Thyroid gland (tissue), 4 donors: ENCODE results near the gene UNCX. TPM values are rescaled to one million over a fixed set of nuclear protein-coding genes. Genes with fewer than 3 reads are reported as not detected.
"Not testable (repeated sequence)": the region's sequence is repeated elsewhere in the genome, so short reads cannot be mapped to it uniquely, and the experiment has no call there.

Experiments used
- DNase-seq, 2 donors: peaks; one replicate each; pipeline ENCODE4 v3.0.0-alpha.2; 2019
- H3K27ac ChIP-seq, 3 donors: fragments of 200-600 bp; sonication (generic); 1 replicate in 2 of 3; 2 replicates in 1 of 3; pipeline ENCODE4 v1.5.1; 2016 to 2019; ENCODE audit warnings: mild to moderate bottlenecking in 1 of 3, moderate library complexity in 1 of 3
- H3K27me3 ChIP-seq: fragments of 200-600 bp; sonication (generic); one replicate; pipeline ENCODE4 v1.5.1; 2019
- H3K36me3 ChIP-seq, 2 donors: fragments of 200-600 bp; sonication (generic); one replicate each; pipeline ENCODE4 v1.5.1; 2016 to 2019
- H3K4me1 ChIP-seq, 2 donors: fragments of 200-600 bp; sonication (generic); one replicate each; pipeline ENCODE4 v1.5.1; 2017 to 2019
- H3K4me3 ChIP-seq, 3 donors: fragments of 200-600 bp; sonication (generic); replicated peaks in 1 of 3; 1 replicate in 2 of 3; 2 replicates in 1 of 3; pipeline ENCODE4 v1.5.1; 2016; ENCODE audit warnings: mild to moderate bottlenecking in 1 of 3
- H3K9me3 ChIP-seq: fragments of 200-600 bp; sonication (generic); one replicate; pipeline ENCODE4 v1.5.1; 2017
- CTCF ChIP-seq, 6 experiments: fragments of 200-600 bp in 3 of 6; fragments of 450-650 bp in 3 of 6; sonication (generic) in 3 of 6; IDR thresholded peaks; one replicate each; pipeline ENCODE4 v1.5.1; 2016 to 2019; ENCODE audit warnings: antibody characterized with exemption in 6 of 6, mild to moderate bottlenecking in 2 of 6, inconsistent platforms in 1 of 6, moderate library complexity in 1 of 6
- POLR2A ChIP-seq, 2 donors: fragments of 450-650 bp; IDR thresholded peaks; one replicate each; pipeline ENCODE4 v1.6.1; 2017; ENCODE audit warnings: antibody characterized with exemption in 2 of 2, mild to moderate bottlenecking in 2 of 2, moderate library complexity in 1 of 2
- WGBS, 2 donors: methylation state at CpG; one replicate each; pipeline ENCODE4 v1.1.5; 2017; 5-methylcytosine and 5-hydroxymethylcytosine counted together
- intact Hi-C: fragments of 100-400 bp; cut with DNase I; formaldehyde crosslinking; loops from one replicate; pipeline ENCODE4 v1.15.1; 2023
- total RNA-seq, 4 donors: library from RNA; depleted of rRNA; stranded (reverse); fragments of >200 nt; gene quantifications; one replicate each; pipeline ENCODE4 v1.2.3, GENCODE V29; 2016

UNCX gene
- total RNA-seq, 4 donors from 2014 or later: not detected

DNA sequence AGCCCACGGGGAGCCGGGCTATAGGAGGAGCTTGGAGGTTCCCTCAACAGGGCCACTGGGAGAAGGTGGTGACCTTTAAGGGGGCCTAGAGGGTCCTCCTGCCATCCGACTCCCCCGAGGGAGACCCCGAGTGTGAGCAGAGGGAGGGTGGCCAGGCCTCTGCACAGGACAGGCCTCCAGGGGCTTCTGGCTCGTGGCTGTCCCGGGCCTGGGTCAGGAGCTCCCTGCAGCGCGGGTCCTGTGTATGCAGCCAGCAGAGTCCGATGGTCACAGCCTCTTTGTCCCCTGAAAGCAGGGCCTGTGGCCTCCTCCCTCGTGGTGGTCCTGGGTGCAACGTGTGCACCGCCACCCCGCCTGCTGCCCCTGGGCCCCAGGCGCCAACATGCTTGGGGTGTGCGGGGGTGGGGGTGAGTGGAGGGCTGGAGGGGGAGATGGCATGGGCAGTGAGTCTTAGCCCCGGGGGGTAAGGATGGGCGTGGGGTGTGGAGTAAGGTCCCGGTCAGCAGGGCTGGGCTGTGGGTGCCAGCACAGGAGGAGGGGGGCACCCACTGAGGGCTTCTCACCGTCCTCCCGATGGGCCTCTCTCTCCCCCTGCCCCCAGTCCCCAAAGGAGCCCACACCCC lies 27.1 kb downstream of the UNCX start:
- WGBS, 2 donors: 54 to 62% methylated on average over 3 to 16 of the region's 21 CpGs
- intact Hi-C loops: no loop called here

DNA sequence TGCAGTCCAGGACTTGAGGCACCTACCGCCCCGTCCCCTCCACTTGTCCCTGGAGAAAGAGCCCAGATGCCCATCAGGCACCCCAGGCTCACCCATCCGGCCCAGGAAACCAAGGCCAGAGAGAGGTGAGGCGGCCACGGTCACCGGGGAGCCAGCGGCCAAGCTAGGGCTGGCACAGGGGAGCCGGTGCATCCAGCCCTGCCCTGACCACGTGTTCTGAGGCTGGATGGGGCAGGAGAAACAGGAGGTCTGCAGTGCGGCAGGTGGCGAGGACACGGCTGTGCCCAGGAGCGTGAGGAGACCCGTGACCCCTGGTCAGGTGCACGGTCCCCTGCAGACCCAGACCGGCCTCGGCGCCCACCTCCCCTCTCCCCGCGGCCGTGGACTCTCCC lies 27.6 kb downstream of the UNCX start:
- 47 to 53% methylated on average over 18 to 19 of the region's 21 CpGs for WGBS, 2 donors
- DNase-seq: no peak
- no peaks in the 10 kb centered on the region for H3K27me3 ChIP-seq

More for the DNA sequence above, 27.1 kb downstream of the UNCX start:
- DNase-seq: no peak
- TF ChIP-seq POLR2A (IDR thresholded peaks at IDR 0.05) (no peak), CTCF (IDR thresholded peaks at IDR 0.05) (no peak)
- no peaks in the 10 kb centered on the region for H3K27me3 ChIP-seq
- H3K4me1 ChIP-seq: no peaks in the 10 kb centered on the region
- H3K36me3 ChIP-seq: no peaks in the 10 kb centered on the region
- no peak overlapping the region for H3K27ac ChIP-seq
- no peaks in the 10 kb centered on the region for H3K9me3 ChIP-seq
- no peak overlapping the region for H3K4me3 ChIP-seq

DNA sequence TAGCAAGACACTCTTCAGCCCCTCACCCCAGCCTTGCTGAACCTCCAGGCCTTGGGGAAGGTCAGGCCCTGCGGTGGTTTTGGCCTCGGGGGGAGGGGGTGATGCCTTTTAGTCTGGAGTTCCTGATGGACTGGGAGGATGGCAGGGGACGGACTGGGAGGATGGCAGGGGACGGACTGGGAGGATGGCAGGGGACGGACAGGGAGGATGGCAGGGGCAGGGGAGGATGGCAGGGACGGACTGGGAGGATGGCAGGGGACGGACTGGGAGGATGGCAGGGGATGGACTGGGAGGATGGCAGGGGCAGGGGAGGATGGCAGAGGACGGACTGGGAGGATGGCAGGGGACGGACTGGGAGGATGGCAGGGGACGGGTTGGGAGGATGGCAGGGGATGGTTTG lies 28.4 kb downstream of the UNCX start:
- H3K36me3 ChIP-seq, H3K4me1 ChIP-seq, DNase-seq, H3K27ac ChIP-seq, H3K9me3 ChIP-seq, intact Hi-C loops, H3K4me3 ChIP-seq, H3K27me3 ChIP-seq: not testable (repeated sequence)
- WGBS, 2 donors: 68% methylated on average over 10 of the region's 10 CpGs

More for the DNA sequence above, 27.6 kb downstream of the UNCX start:
- Histone ChIP-seq H3K9me3 (no peaks in the 10 kb centered on the region), H3K4me1 (no peaks in the 10 kb centered on the region), H3K36me3 (no peaks in the 10 kb centered on the region), H3K4me3 (no peak overlapping the region), H3K27ac (no peak overlapping the region)
- intact Hi-C loops: no loop called here
- TF ChIP-seq POLR2A (IDR thresholded peaks at IDR 0.05) (no peak), CTCF (IDR thresholded peaks at IDR 0.05) (no peak)

GRCh38 chr7:1262441-1262840 lies 29.8 kb downstream of the UNCX start:
- Histone ChIP-seq H3K36me3 (no peaks in the 10 kb centered on the region), H3K4me1 (no peaks in the 10 kb centered on the region), H3K9me3 (no peaks in the 10 kb centered on the region), H3K4me3 (no peak overlapping the region), H3K27me3 (no peaks in the 10 kb centered on the region), H3K27ac (no peak overlapping the region)
- intact Hi-C loops: no loop called here
- DNase-seq: no peak
- WGBS, 2 donors: 74 to 76% methylated on average over 10 to 13 of the region's 13 CpGs
- TF ChIP-seq CTCF (IDR thresholded peaks at IDR 0.05): no peak
- TF ChIP-seq POLR2A (IDR thresholded peaks at IDR 0.05): no peak

- Histone ChIP-seq H3K27ac (no peak overlapping the region), H3K27me3 (no peaks in the 10 kb centered on the region), H3K4me1 (no peaks in the 10 kb centered on the region), H3K9me3 (no peaks in the 10 kb centered on the region), H3K4me3 (no peak overlapping the region), H3K36me3 (no peaks in the 10 kb centered on the region)
- TF ChIP-seq CTCF (IDR thresholded peaks at IDR 0.05): no peak
- no peak for TF ChIP-seq POLR2A (IDR thresholded peaks at IDR 0.05)
- intact Hi-C loops: no loop called here
- 78 to 81% methylated on average over 23 to 28 of the region's 28 CpGs for WGBS, 2 donors
- DNase-seq: no peak
These were observed 30.8 kb downstream of the UNCX start for GRCh38 chr7:1263391-1263951.
